Lung (tissue), 12 donors: ENCODE results near the gene PLEKHA4. TPM values are rescaled to one million over a fixed set of nuclear protein-coding genes. Genes with fewer than 3 reads are reported as not detected.
"Not testable (repeated sequence)": the region's sequence is repeated elsewhere in the genome, so short reads cannot be mapped to it uniquely, and the experiment has no call there.

Experiments used
- ATAC-seq: fragments of 200-7000 bp; cut with Tn5 transposase; one replicate; pipeline ENCODE4 v1.9.1; 2020; ENCODE audit warnings: moderate number of reproducible peaks; ENCODE audit not compliant: insufficient read depth, low FRiP score
- DNase-seq, 3 donors: peaks; one replicate each; pipeline ENCODE4 v3.0.0-alpha.2; 2013 to 2017
- H3K27ac ChIP-seq, 2 donors: one replicate each; pipeline ENCODE4 v1.5.1; 2013; ENCODE audit warnings: mild to moderate bottlenecking in 2 of 2, moderate library complexity in 2 of 2, control low read depth in 1 of 2, inconsistent platforms in 1 of 2, low read depth in 1 of 2, low read length in 1 of 2
- H3K27me3 ChIP-seq, 3 donors: one replicate each; pipeline ENCODE4 v1.5.1; 2013; ENCODE audit warnings: low read length in 2 of 3; ENCODE audit not compliant: control insufficient read depth in 3 of 3, insufficient read depth in 3 of 3
- H3K36me3 ChIP-seq, 4 donors: one replicate each; pipeline ENCODE4 v1.5.1; 2013; ENCODE audit warnings: low read length in 4 of 4, mild to moderate bottlenecking in 1 of 4, moderate library complexity in 1 of 4; ENCODE audit not compliant: control insufficient read depth in 4 of 4, insufficient read depth in 4 of 4
- H3K4me1 ChIP-seq, 5 donors: one replicate each; pipeline ENCODE4 v1.5.1; 2013; ENCODE audit warnings: low read length in 5 of 5, mild to moderate bottlenecking in 2 of 5, moderate library complexity in 1 of 5; ENCODE audit not compliant: control insufficient read depth in 5 of 5, insufficient read depth in 5 of 5
- H3K4me3 ChIP-seq: one replicate; pipeline ENCODE4 v1.5.1; 2013; ENCODE audit warnings: mild to moderate bottlenecking, control low read depth, moderate library complexity
- H3K9ac ChIP-seq, 2 donors: one replicate each; pipeline ENCODE4 v1.5.1; 2013; ENCODE audit warnings: low read length in 2 of 2, control low read depth in 1 of 2; ENCODE audit not compliant: insufficient read depth in 1 of 2
- H3K9me3 ChIP-seq, 4 donors: one replicate each; pipeline ENCODE4 v1.5.1; 2013; ENCODE audit warnings: low read length in 3 of 4, mild to moderate bottlenecking in 1 of 4, moderate library complexity in 1 of 4; ENCODE audit not compliant: control insufficient read depth in 4 of 4, insufficient read depth in 3 of 4
- WGBS, 2 donors: extraction: QIAGEN DNeasy Blood & Tissue Kit; methylation state at CpG; one replicate each; pipeline ENCODE4 v1.1.7; 2013; 5-methylcytosine and 5-hydroxymethylcytosine counted together
- polyA plus RNA-seq, 2 donors: library from polyadenylated mRNA; stranded (reverse); fragments of 200-250 nt; gene quantifications; one replicate each; pipeline ENCODE4 v1.2.1, GENCODE V29; 2013
- total RNA-seq, 2 donors: library from RNA; depleted of rRNA in 1 of 2; stranded (reverse); fragments of >200 nt in 1 of 2; gene quantifications; one replicate each; pipeline ENCODE4 v1.2.1, GENCODE V29; 2014 to 2021
- TF ChIP-seq, protein P1 (sequence below): IDR thresholded peaks from 2 replicates; pipeline ENCODE4 v1.5.1; 2012; ENCODE audit warnings: mild to moderate bottlenecking; ENCODE audit errors: control extremely low read depth, extremely low read depth
- donor health status: control.
- donor health status: control.
- donor health status: Bipolar disorder and iron deficiency.
- donor health status: healthy.
- donor health status: DM: yes; HTN: yes; CAD: no.

The PLEKHA4 gene
- total and polyA plus RNA-seq, 4 donors: 8.4 to 57.7 (median 20.7) TPM

DNA sequence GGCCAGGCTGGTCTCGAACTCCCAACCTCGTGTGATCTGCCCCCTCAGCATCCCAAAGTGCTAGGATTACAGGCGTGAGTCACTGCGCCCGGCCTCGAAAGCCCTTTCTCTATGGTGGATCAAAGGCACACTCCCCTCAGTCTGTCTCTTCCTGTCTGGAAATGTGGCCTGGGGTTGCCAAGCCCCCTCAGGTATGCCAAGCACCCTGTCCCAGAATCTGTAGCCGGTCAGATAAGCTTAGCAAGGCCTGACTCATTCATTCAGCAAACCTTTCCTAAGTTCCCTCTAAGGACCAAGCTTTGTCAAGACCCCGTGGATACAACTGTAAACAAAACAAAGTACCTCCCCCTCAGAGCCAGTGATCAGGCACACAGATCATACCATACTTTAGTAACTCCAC is 45.8 kb upstream of the PLEKHA4 start:
- ATAC-seq (no peak), DNase-seq (no peak)
- Histone ChIP-seq H3K4me1 (peaks cover 0 to 3% (median 0%) of the 10 kb centered on the region in 5 donors), H3K27ac (no peak overlapping the region), H3K9me3 (no peaks in the 10 kb centered on the region), H3K4me3 (no peak overlapping the region), H3K36me3 (peaks cover 2 to 56% (median 43%) of the 10 kb centered on the region in 4 donors), H3K27me3 (no peaks in the 10 kb centered on the region), H3K9ac (no peak overlapping the region)
- WGBS, 2 donors: 90 to 96% methylated on average over 8 of the region's 8 CpGs
- TF ChIP-seq, protein P1, sequence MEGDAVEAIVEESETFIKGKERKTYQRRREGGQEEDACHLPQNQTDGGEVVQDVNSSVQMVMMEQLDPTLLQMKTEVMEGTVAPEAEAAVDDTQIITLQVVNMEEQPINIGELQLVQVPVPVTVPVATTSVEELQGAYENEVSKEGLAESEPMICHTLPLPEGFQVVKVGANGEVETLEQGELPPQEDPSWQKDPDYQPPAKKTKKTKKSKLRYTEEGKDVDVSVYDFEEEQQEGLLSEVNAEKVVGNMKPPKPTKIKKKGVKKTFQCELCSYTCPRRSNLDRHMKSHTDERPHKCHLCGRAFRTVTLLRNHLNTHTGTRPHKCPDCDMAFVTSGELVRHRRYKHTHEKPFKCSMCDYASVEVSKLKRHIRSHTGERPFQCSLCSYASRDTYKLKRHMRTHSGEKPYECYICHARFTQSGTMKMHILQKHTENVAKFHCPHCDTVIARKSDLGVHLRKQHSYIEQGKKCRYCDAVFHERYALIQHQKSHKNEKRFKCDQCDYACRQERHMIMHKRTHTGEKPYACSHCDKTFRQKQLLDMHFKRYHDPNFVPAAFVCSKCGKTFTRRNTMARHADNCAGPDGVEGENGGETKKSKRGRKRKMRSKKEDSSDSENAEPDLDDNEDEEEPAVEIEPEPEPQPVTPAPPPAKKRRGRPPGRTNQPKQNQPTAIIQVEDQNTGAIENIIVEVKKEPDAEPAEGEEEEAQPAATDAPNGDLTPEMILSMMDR: no peak

DNA sequence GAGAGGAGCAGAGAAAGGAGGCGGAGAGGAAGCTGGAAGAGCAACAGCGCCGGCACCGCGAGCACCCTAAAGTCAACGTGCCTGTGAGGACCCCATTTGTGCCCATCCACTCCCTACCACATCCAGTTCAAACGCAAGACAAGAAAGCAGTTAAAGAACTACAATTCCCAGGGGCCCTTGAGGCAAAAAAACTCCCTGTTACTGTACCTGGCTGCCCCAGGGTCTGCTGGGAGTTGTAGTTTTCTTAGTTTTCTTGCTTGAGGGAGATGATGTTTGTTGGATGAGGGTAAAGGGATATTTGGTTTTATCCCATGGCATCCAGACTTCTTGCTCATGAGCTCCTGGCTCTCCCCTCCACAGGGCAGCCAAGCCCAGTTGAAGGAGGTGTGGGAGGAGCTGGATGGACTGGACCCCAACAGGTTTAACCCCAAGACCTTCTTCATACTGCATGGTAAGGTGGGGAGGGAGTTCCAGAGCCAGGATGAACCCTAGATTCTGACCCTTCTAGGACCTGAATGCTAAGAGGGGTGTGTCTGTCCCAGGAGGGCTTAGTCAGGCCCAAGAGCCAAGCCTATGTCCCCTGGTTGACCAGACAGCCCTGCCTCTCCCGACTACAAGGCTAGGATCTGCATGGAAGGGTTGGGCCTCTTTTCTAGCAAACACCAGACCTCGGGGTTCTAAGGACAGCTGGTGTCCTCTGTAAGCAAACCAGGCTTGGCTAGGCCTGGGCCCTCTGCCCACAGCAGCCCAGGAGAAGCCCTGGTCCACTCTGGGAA is 44.9 kb upstream of the PLEKHA4 start:
- no peak overlapping the region for H3K27ac ChIP-seq
- H3K9ac ChIP-seq: no peak overlapping the region
- no peak for DNase-seq
- H3K4me1 ChIP-seq: peaks cover 0 to 3% (median 0%) of the 10 kb centered on the region in 5 donors
- H3K36me3 ChIP-seq: peaks cover 0 to 55% (median 37%) of the 10 kb centered on the region in 4 donors
- 95 to 97% methylated on average over 9 of the region's 9 CpGs for WGBS, 2 donors
- no peaks in the 10 kb centered on the region for H3K9me3 ChIP-seq
- ATAC-seq: no peak
- no peaks in the 10 kb centered on the region for H3K27me3 ChIP-seq
- TF ChIP-seq, protein P1: no peak
- H3K4me3 ChIP-seq: no peak overlapping the region

DNA sequence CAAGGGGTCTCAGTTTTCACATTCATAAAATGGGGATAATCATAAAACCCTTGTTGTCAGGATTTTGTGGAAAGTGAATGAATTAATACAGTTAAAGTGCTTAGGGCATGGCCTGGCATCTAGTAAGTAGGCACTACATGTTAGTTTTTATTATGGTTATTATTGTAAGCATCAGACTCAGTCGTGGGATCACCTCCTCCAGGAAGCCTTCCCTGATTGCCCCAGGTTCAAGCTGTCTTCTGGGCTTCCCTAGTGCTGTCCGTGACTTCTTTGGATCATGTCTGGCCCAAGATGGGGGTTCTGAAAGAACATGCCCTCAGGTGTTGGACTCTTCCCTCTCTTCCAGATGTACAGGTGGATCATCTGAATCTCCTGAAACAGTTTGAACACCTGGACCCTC is 42.4 kb upstream of the PLEKHA4 start:
- Histone ChIP-seq H3K36me3 (peaks cover 0 to 58% (median 36%) of the 10 kb centered on the region in 4 donors), H3K27ac (no peak overlapping the region), H3K27me3 (no peaks in the 10 kb centered on the region), H3K4me1 (peaks cover 0 to 3% (median 0%) of the 10 kb centered on the region in 5 donors), H3K9ac (no peak overlapping the region), H3K4me3 (no peak overlapping the region), H3K9me3 (no peaks in the 10 kb centered on the region)
- 96% methylated on average over 2 of the region's 2 CpGs for WGBS, 2 donors
- TF ChIP-seq, protein P1: no peak
- ATAC-seq: no peak
- no peak for DNase-seq

DNA sequence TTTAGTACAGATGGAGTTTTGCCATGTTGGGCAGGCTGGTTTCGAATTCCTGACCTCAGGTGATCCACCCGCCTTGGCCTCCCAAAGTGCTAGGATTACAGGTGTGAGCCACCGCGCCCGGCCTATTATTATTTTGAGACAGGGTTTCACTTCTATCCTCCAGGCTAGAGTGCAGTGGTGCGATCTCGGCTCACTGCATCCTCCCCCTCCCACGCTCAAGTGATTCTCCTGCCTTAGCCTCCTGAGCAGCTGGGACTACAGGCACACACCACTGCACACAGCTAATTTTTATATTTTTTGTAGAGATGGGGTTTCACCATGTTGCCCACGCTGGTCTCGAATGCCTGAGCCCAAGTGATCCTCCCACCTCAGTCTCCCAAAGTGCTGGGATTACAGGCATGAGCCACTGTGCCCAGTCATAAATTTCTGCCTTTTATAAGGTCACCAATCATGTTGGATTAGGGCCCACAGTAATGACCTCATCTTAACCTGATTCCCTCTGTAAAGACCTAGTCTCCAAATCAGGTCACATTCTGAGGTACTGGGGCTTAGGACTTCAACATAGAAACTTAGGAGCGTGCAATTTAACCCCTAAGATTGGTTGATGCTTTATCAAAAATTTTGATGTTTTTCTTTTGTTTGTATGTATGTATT is 41.1 kb upstream of the PLEKHA4 start:
- not testable (repeated sequence) for H3K9ac ChIP-seq, H3K27me3 ChIP-seq, H3K9me3 ChIP-seq, H3K4me3 ChIP-seq, DNase-seq, H3K4me1 ChIP-seq, ATAC-seq
- WGBS, 2 donors: 94 to 97% methylated on average over 11 of the region's 11 CpGs
- H3K27ac ChIP-seq: peak overlapping the region in 1 of 2 donors; percentile 61
- peaks cover 9 to 61% (median 43%) of the 10 kb centered on the region in 4 donors for H3K36me3 ChIP-seq
